OCI-LY1 (cell line): Measurements from ENCODE around the gene ITGB7.

Experiments used
- H2AFZ ChIP-seq: fragments of 200-600 bp; sonication (generic), shearing (Covaris generic); 2 replicates; pipeline ENCODE4 v1.6.0; 2014; ENCODE audit warnings: antibody characterized with exemption, mild to moderate bottlenecking, low read length
- H3F3A ChIP-seq: fragments of 200-600 bp; sonication (generic), shearing (Covaris generic); 2 replicates; pipeline ENCODE4 v1.6.0; 2014; ENCODE audit warnings: mild to moderate bottlenecking, antibody characterized with exemption, low read length, moderate library complexity; ENCODE audit not compliant: insufficient read depth
- H3K27ac ChIP-seq: fragments of 200-600 bp; sonication (generic); 2 replicates; pipeline ENCODE4 v1.5.1; 2014; ENCODE audit warnings: low read length, mixed run types, mild to moderate bottlenecking, low read depth; ENCODE audit not compliant: poor library complexity, severe bottlenecking
- H3K27me3 ChIP-seq: fragments of 200-600 bp; sonication (generic); 2 replicates; pipeline ENCODE4 v1.6.0; 2014; ENCODE audit warnings: antibody characterized with exemption, mild to moderate bottlenecking, low read length, moderate library complexity; ENCODE audit not compliant: insufficient read depth
- H3K36me3 ChIP-seq: fragments of 200-600 bp; sonication (generic); 2 replicates; pipeline ENCODE4 v1.6.1; 2014; ENCODE audit warnings: mild to moderate bottlenecking, antibody characterized with exemption, low read length, moderate library complexity, mixed read lengths; ENCODE audit not compliant: insufficient read depth
- H3K4me1 ChIP-seq: fragments of 200-600 bp; sonication (generic); 2 replicates; pipeline ENCODE4 v1.5.1; 2014; ENCODE audit warnings: mild to moderate bottlenecking, low read length, moderate library complexity; ENCODE audit not compliant: insufficient read depth, severe bottlenecking
- H3K4me2 ChIP-seq: fragments of 200-600 bp; sonication (generic), shearing (Covaris generic); 2 replicates; pipeline ENCODE4 v1.6.1; 2014; ENCODE audit warnings: low read length
- H3K4me3 ChIP-seq: fragments of 200-600 bp; sonication (generic); 2 replicates; pipeline ENCODE4 v1.5.1; 2014; ENCODE audit warnings: low read length, low read depth, mild to moderate bottlenecking, mixed read lengths; ENCODE audit not compliant: poor library complexity, severe bottlenecking
- H3K79me2 ChIP-seq: fragments of 200-600 bp; shearing (Covaris generic); 2 replicates; pipeline ENCODE4 v1.6.1; 2016; ENCODE audit warnings: mixed run types, low read length, mixed read lengths; ENCODE audit not compliant: insufficient read depth
- H3K9ac ChIP-seq: fragments of 200-600 bp; sonication (generic), shearing (Covaris generic); 2 replicates; pipeline ENCODE4 v1.6.1; 2014; ENCODE audit warnings: mild to moderate bottlenecking, low read length, mixed read lengths
- H3K9me2 ChIP-seq: fragments of 200-600 bp; sonication (generic), shearing (Covaris generic); 2 replicates; pipeline ENCODE4 v1.6.1; 2014; ENCODE audit warnings: low read depth, mild to moderate bottlenecking, low read length, mixed read lengths
- H3K9me3 ChIP-seq: fragments of 200-600 bp; shearing (Covaris generic); 2 replicates; pipeline ENCODE4 v1.6.1; 2014; ENCODE audit warnings: low read length, mixed read lengths
- H4K20me1 ChIP-seq: fragments of 200-600 bp; sonication (generic), shearing (Covaris generic); 2 replicates; pipeline ENCODE4 v1.6.0; 2016; ENCODE audit warnings: mild to moderate bottlenecking, low read length; ENCODE audit not compliant: insufficient read depth
- EZH2 ChIP-seq: fragments of 200-600 bp; sonication (generic), shearing (Covaris generic); IDR thresholded peaks from 2 replicates; pipeline ENCODE4 v1.8.0; 2017; ENCODE audit warnings: borderline replicate concordance, mixed run types, mild to moderate bottlenecking, antibody characterized with exemption, low read length, moderate library complexity, mixed read lengths
- TF ChIP-seq, protein P1 (sequence below): fragments of 200-600 bp; sonication (generic), shearing (Covaris generic); IDR thresholded peaks from 2 replicates; pipeline ENCODE4 v1.5.1; 2017; ENCODE audit warnings: mild to moderate bottlenecking, antibody characterized with exemption, low read length, moderate library complexity, mixed read lengths

ITGB7 gene

DNA sequence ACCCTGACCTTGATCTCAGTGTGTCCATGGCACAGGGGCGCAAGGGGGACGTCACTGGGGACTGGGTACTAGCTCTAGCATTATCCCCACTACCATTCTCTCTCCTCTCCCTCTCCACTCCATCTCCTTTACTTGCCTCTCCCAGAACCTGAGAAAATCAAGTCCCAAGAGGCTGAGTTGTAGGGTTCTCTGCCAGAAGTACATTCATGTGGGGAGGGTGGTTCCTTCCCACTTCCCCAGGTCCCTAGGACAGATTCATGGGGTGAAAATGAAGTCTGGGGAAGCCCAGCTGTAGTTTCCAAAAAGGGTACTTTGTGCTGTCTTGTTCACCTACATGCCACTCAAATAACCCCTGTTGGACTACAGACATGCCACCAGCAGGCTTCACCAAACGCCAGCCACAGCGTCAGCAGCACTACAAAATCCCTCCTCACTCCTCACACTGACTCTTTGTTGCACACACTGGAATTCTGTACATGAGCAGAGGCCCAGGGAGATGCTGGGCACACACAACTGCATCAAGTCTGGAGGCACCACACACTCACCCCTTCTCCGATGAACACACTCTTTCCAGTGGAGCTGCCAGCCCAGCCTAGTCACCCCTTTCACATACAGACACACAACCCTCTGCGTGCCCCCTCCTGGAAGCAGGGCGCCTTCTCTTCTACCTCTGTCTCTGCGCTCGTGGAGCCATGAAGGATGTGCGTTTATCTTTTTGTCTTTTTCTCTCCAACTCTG, 18.0 kb upstream of the ITGB7 start:
- no peak overlapping the region for H3K9ac ChIP-seq
- no peak overlapping the region for H3K4me2 ChIP-seq
- no peaks in the 10 kb centered on the region for H3K9me3 ChIP-seq
- H3K27me3 ChIP-seq = no peaks in the 10 kb centered on the region; the same call in 1 of the 2 replicates
- no peak overlapping the region for H2AFZ ChIP-seq
- no peak overlapping the region for H3K4me3 ChIP-seq
- H3K27ac ChIP-seq = no peak overlapping the region
- H3K4me1 ChIP-seq = peaks cover 14% of the 10 kb centered on the region
- H4K20me1 ChIP-seq = no peaks in the 10 kb centered on the region
- no peaks in the 10 kb centered on the region for H3F3A ChIP-seq
- TF ChIP-seq EZH2 = no peak
- TF ChIP-seq, protein P1, sequence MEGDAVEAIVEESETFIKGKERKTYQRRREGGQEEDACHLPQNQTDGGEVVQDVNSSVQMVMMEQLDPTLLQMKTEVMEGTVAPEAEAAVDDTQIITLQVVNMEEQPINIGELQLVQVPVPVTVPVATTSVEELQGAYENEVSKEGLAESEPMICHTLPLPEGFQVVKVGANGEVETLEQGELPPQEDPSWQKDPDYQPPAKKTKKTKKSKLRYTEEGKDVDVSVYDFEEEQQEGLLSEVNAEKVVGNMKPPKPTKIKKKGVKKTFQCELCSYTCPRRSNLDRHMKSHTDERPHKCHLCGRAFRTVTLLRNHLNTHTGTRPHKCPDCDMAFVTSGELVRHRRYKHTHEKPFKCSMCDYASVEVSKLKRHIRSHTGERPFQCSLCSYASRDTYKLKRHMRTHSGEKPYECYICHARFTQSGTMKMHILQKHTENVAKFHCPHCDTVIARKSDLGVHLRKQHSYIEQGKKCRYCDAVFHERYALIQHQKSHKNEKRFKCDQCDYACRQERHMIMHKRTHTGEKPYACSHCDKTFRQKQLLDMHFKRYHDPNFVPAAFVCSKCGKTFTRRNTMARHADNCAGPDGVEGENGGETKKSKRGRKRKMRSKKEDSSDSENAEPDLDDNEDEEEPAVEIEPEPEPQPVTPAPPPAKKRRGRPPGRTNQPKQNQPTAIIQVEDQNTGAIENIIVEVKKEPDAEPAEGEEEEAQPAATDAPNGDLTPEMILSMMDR = no peak
- no peaks in the 10 kb centered on the region for H3K9me2 ChIP-seq
- no peaks in the 10 kb centered on the region for H3K79me2 ChIP-seq
- H3K36me3 ChIP-seq = no peaks in the 10 kb centered on the region

DNA sequence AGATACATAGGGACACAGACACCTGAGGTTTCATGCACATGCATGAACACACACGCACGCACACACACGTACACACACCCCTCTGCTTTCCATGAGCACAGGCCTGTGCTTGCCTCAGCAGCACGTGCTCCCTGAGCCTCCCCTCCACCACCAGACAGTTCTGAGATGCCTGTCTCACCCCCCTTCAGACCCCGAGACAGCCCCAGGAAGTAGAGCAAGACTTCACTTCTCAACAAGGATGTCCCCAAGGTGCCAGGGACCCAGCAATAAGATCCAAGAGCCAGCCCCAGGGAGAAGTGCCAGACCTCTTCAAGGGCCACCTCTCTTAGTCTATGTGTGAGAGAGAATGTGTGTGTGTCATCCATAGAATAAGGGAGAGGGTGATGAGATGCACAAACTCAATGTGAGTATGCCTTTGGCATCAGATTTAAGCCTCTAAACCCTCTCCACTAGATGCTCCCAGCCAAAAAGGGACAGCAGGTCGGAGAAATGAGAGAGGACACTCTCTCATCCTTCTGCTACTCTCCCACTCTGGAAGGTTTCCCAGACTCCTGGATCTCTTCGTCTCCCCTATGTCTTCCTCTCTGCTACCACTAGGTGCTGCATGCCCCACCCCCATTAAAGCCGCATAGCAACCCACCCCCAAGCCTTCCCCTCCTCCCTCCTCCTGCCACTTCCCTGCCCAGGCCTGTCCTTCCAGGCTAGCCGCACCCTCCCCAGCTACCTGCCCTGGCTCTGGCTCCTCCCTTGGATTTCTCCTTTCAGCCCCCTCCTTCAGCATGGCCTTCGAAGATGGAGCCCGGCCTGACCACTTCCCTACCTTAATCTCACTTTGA, 17.2 kb upstream of the ITGB7 start:
- Histone ChIP-seq H3K27ac (no peak overlapping the region), H3K27me3 (no peaks in the 10 kb centered on the region; the same call in 1 of the 2 replicates), H3K36me3 (no peaks in the 10 kb centered on the region), H3K9me2 (no peaks in the 10 kb centered on the region), H3F3A (no peaks in the 10 kb centered on the region), H3K79me2 (no peaks in the 10 kb centered on the region), H3K4me3 (no peak overlapping the region), H3K9me3 (no peaks in the 10 kb centered on the region), H4K20me1 (no peaks in the 10 kb centered on the region), H3K4me2 (no peak overlapping the region), H2AFZ (no peak overlapping the region), H3K9ac (no peak overlapping the region), H3K4me1 (peaks cover 22% of the 10 kb centered on the region)
- TF ChIP-seq, protein P1 = peak; percentile 21; the same call in 1 of the 2 replicates
- TF ChIP-seq EZH2 = no peak

DNA sequence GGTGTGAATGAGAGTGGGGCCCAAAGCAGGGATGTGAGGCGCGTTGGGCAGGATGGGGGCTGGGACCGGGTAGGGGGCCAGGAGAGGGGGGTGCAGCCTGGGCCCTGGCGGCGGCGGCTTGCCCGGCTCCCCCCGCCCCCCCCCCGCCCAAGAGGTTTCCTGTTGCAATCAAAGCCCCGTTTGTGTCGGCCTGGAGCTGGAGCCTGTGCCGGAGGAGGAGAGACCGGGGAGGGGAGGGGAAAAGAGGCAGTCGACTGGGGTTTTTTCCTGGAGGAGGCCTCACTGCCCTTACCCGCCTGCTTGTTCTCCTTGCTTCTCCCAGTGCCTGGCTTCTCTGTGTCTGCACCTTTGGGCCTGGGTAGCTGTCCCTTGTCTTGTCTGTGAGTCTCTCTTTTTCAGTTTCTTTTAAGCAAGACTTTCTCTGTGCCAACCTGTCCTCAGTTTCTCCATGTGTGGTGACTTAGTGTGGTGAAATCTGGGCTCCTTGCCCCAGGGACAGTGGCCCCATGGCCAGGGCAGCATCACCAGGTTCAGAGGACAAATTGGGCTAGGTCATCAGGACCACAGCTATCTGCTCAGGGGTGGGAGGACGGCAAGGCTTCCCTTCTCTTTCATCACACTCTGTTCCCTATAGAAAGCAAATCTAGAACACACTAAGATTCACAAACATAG, 16.5 kb upstream of the ITGB7 start:
- Histone ChIP-seq H3F3A (no peaks in the 10 kb centered on the region), H3K4me1 (peaks cover 22% of the 10 kb centered on the region), H3K4me2 (no peak overlapping the region), H3K9me3 (no peaks in the 10 kb centered on the region), H3K27me3 (no peaks in the 10 kb centered on the region; the same call in 1 of the 2 replicates), H2AFZ (no peak overlapping the region), H3K9ac (no peak overlapping the region), H3K9me2 (no peaks in the 10 kb centered on the region), H3K4me3 (no peak overlapping the region), H3K36me3 (no peaks in the 10 kb centered on the region), H3K79me2 (no peaks in the 10 kb centered on the region), H4K20me1 (no peaks in the 10 kb centered on the region), H3K27ac (no peak overlapping the region)
- no peak for TF ChIP-seq EZH2
- TF ChIP-seq, protein P1 = no peak
